CD4-positive, alpha-beta memory T cell (primary cell): Measurements from ENCODE around the gene RABGGTA. TPM values are rescaled to one million over a fixed set of nuclear protein-coding genes. Genes with fewer than 3 reads are reported as not detected.

Source experiments
- CTCF ChIA-PET: fragments of 350-600 bp; sonication (Branson Sonifier 250); formaldehyde crosslinking; loops from one replicate; lab custom pipeline; 2021; ENCODE audit warnings: inconsistent platforms; ENCODE audit not compliant: partially characterized antibody; lab: Charles Lee
- POLR2A ChIA-PET: fragments of 350-600 bp; sonication (Branson Sonifier 250); formaldehyde crosslinking; loops from one replicate; lab custom pipeline; 2021; ENCODE audit not compliant: partially characterized antibody; lab: Charles Lee
- DNase-seq, 5 donors: peaks; one replicate each; pipeline versions ENCODE4 v3.0.0 to v3.0.0-alpha.2; 2020 to 2022; ENCODE audit warnings: mixed read lengths in 1 of 5
- H3K27ac ChIP-seq: one replicate; pipeline ENCODE4 v1.7.0; 2013; ENCODE audit warnings: low read depth, low read length
- H3K27me3 ChIP-seq: 2 replicates; pipeline ENCODE4 v1.7.0; 2013; ENCODE audit warnings: mild to moderate bottlenecking, low read length, moderate library complexity; ENCODE audit not compliant: insufficient read depth
- H3K36me3 ChIP-seq: 2 replicates; pipeline ENCODE4 v1.7.0; 2013; ENCODE audit warnings: mild to moderate bottlenecking, low read length, moderate library complexity; ENCODE audit not compliant: insufficient read depth
- H3K4me1 ChIP-seq: 2 replicates; pipeline ENCODE4 v1.7.0; 2013; ENCODE audit warnings: mild to moderate bottlenecking, low read length, moderate library complexity; ENCODE audit not compliant: insufficient read depth
- H3K4me3 ChIP-seq, 2 donors: one replicate each; pipeline ENCODE4 v1.7.0; 2013; ENCODE audit warnings: low read length in 2 of 2, mild to moderate bottlenecking in 1 of 2
- H3K9me3 ChIP-seq, 2 donors: one replicate each; pipeline ENCODE4 v1.7.0; 2013; ENCODE audit warnings: low read length in 2 of 2, control low read depth in 1 of 2; ENCODE audit not compliant: control insufficient read depth in 1 of 2
- H3K27ac Mint-ChIP-seq, 7 donors: one replicate each; pipeline ENCODE4 v1.8.0; 2020 to 2021; ENCODE audit warnings: mixed read lengths in 7 of 7, mild to moderate bottlenecking in 6 of 7, inconsistent platforms in 3 of 7, moderate library complexity in 3 of 7
- H3K27me3 Mint-ChIP-seq, 2 donors: one replicate each; pipeline ENCODE4 v1.8.0; 2020 to 2021; ENCODE audit warnings: mixed read lengths in 2 of 2
- H3K36me3 Mint-ChIP-seq, 2 donors: one replicate each; pipeline ENCODE4 v1.8.0; 2020 to 2021; ENCODE audit warnings: mixed read lengths in 2 of 2, inconsistent platforms in 1 of 2, mild to moderate bottlenecking in 1 of 2
- H3K4me1 Mint-ChIP-seq, 4 donors: one replicate each; pipeline ENCODE4 v1.8.0; 2020 to 2021; ENCODE audit warnings: mixed read lengths in 4 of 4, mild to moderate bottlenecking in 1 of 4
- H3K4me3 Mint-ChIP-seq, 8 donors: one replicate each; pipeline ENCODE4 v1.8.0; 2020 to 2021; ENCODE audit warnings: mixed read lengths in 8 of 8, mild to moderate bottlenecking in 7 of 8, moderate library complexity in 6 of 8, inconsistent platforms in 3 of 8
- H3K9me3 Mint-ChIP-seq, 8 donors: one replicate each; pipeline ENCODE4 v1.8.0; 2020 to 2021; ENCODE audit warnings: mixed read lengths in 8 of 8, mild to moderate bottlenecking in 5 of 8, inconsistent platforms in 3 of 8, moderate library complexity in 1 of 8
- intact Hi-C: fragments of 100-400 bp; cut with micrococcal nuclease; formaldehyde crosslinking; loops from one replicate; pipeline ENCODE4 v1.15.1; 2023
- polyA plus RNA-seq, 2 donors: library from polyadenylated mRNA; unstranded; fragments of 300-500 nt; fragmentation: Illumina TruSeq; gene quantifications; one replicate each; pipeline ENCODE4 v1.2.3, GENCODE V29; 2021
- total RNA-seq, 2 experiments: library from RNA; stranded (reverse); gene quantifications; one replicate each; pipeline ENCODE4 v1.2.3, GENCODE V29; 2021

Gene RABGGTA
- total and polyA plus RNA-seq, 4 experiments from 2014 or later, result 22.9 to 62.5 (median 44.0) TPM

DNA sequence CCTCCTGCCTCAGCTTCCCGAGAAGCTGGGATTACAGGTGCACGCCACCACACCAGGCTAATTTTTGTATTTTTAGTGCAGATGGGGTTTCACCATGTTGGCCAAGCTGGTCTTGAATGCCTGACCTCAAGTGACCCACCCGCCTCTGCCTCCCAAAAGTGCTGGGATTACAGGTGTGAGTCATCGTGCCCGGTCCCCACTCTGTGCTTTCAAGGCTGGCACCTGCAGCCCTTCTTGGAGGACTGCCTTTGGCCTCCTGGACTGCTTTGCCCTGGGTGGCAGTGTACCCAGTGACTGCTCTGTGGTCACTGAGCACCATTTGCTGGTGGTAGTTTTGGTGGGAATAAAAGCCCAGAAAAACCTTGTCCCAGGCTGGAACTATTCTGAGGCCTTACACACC lies 15.6 kb upstream of the RABGGTA start:
- Mint-ChIP-seq H3K4me1 (peaks cover 0 to 20% (median 6%) of the 10 kb centered on the region in 4 donors), H3K9me3 (no peaks in the 10 kb centered on the region), H3K4me3 (peak overlapping the region in 1 of 8 donors; percentile 37), H3K27ac (no peak overlapping the region), H3K36me3 (peaks cover 21 to 25% of the 10 kb centered on the region in 2 donors), H3K27me3 (no peaks in the 10 kb centered on the region)
- H3K4me1 ChIP-seq, result peaks cover 12% of the 10 kb centered on the region
- H3K36me3 ChIP-seq, result peaks cover 18% of the 10 kb centered on the region
- no peak overlapping the region for H3K4me3 ChIP-seq
- intact Hi-C loops, result no loop called here
- H3K9me3 ChIP-seq, result no peaks in the 10 kb centered on the region
- POLR2A ChIA-PET, result no interaction called here
- H3K27me3 ChIP-seq, result no peaks in the 10 kb centered on the region
- no peak for DNase-seq
- no peak overlapping the region for H3K27ac ChIP-seq
- CTCF ChIA-PET, result no interaction called here

DNA sequence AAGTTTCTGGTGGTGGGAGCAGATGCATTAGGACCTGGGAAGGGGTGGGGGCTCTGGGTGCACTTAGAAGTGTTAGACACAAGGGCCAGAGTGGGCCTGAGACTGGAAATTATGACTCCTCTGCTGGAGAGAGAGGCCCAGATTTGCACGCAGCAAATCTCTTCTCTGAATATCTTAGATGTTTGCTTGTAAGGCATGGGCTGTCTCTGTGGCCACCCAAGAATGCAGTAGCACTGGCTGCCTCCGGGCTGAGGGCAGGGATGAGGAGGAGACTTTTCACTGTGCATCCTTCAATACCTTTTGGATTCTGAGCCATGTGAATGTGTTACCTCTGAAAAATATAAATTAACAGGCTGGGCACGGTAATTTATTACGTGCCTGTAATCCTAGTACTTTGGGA lies 14.0 kb upstream of the RABGGTA start:
- POLR2A ChIA-PET, result interaction anchor here (0.7 to 0.8 kb wide), 2 partner anchors 23 to 69 kb away, joined by 3 read pairs; no protein-coding TSS in a partner anchor
- CTCF ChIA-PET, result interaction anchor here (2.1 kb wide), 1 partner anchor 43 kb away, joined by 4 read pairs; the partner anchor contains the start of gene TINF2

DNA sequence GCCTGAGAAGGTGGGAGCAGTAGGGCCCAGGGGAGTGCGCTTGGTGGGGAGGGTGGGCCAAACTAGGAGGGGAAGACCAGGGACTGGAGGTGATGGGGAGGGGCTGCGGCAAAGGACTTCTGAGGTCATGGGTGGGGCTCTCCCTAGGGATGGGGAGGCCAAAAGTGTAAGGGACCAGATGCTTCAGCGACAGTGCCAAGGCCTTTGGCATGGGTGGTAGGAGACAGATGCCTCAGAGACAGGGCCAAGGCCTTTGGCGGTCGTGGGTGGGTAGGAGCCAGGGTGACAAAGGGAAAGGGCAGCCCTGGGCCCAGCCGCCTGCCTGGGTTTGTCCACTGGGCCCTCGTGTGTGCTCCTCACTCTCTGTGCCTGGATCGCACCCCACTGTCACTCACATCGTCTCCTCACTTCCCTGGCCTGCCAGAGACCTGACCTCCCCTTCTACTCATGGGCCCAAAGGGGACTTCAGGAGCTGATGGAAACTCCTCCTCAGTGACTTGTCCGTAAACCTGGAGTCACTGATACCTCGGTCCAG lies 13.2 kb upstream of the RABGGTA start:
- Mint-ChIP-seq H3K36me3 (peaks cover 0 to 2% of the 10 kb centered on the region in 2 donors), H3K27ac (peak overlapping the region in 1 of 7 donors; percentile 15), H3K4me1 (peaks cover 3 to 22% (median 10%) of the 10 kb centered on the region in 4 donors), H3K4me3 (no peak overlapping the region), H3K27me3 (no peaks in the 10 kb centered on the region), H3K9me3 (no peaks in the 10 kb centered on the region)
- intact Hi-C loops, result no loop called here
- ChIA-PET CTCF (interaction anchor here (1.5 to 2.1 kb wide), 2 partner anchors 15 to 42 kb away, joined by 3 to 4 read pairs; partner anchors contain the start of gene TINF2), POLR2A (interaction anchor here (0.8 kb wide), 1 partner anchor 24 kb away, joined by 3 read pairs; no protein-coding TSS in a partner anchor)
- H3K27ac ChIP-seq, result no peak overlapping the region
- DNase-seq, result no peak
- no peaks in the 10 kb centered on the region for H3K36me3 ChIP-seq
- no peaks in the 10 kb centered on the region for H3K9me3 ChIP-seq
- H3K4me1 ChIP-seq, result peaks cover 11% of the 10 kb centered on the region
- H3K4me3 ChIP-seq, result no peak overlapping the region
- no peaks in the 10 kb centered on the region for H3K27me3 ChIP-seq

More for the DNA sequence above, 14.0 kb upstream of the RABGGTA start:
- no peak for DNase-seq
- no peaks in the 10 kb centered on the region for H3K9me3 ChIP-seq
- Mint-ChIP-seq H3K27ac (peak overlapping the region in 3 of 7 donors; percentile 23 to 48 (median 29)), H3K9me3 (no peaks in the 10 kb centered on the region), H3K4me3 (no peak overlapping the region), H3K4me1 (peaks cover 2 to 19% (median 8%) of the 10 kb centered on the region in 4 donors), H3K36me3 (peaks cover 6 to 10% of the 10 kb centered on the region in 2 donors), H3K27me3 (no peaks in the 10 kb centered on the region)
- intact Hi-C loops, result no loop called here
- no peaks in the 10 kb centered on the region for H3K27me3 ChIP-seq
- no peak overlapping the region for H3K27ac ChIP-seq
- H3K4me3 ChIP-seq, result no peak overlapping the region
- H3K4me1 ChIP-seq, result peaks cover 11% of the 10 kb centered on the region
- H3K36me3 ChIP-seq, result peaks cover 4% of the 10 kb centered on the region

DNA sequence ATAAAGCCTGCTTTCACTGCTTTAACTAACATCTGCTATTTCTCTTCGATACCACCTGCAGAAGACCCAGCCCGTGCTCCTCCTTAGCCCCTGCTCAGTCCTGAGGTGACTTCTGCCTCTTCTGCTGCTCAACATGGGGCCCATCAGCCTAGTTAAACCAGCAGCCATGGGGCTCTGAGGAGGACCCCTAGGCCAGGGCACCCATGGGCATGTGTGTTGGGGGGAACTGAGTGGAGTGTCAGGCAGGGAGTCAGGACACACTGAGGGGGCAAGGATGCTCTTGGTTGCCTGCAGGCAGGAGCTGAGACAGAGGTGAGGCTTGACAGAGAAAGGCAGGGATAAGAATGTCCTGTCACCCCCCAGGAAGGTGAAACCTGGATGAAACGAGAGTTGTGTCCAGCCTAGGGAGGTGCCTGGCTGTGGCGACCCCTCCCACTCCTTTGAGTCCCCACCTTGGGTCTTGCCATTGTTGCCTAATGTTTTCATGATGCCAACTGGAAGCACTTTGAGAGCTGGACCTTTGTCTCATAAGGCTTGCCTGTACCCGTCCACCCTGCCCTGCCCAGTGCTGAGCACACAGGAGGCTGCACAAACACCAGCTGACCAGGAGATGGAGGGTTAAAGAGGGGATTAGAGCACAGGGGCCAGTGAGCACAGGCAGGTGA lies 12.5 kb upstream of the RABGGTA start:
- Mint-ChIP-seq H3K27me3 (no peaks in the 10 kb centered on the region), H3K36me3 (peaks cover 0 to 2% of the 10 kb centered on the region in 2 donors), H3K4me3 (no peak overlapping the region), H3K27ac (peak overlapping the region in 3 of 7 donors; percentile 11 to 48 (median 39)), H3K4me1 (peaks cover 10 to 24% (median 14%) of the 10 kb centered on the region in 4 donors), H3K9me3 (no peaks in the 10 kb centered on the region)
- H3K27ac ChIP-seq, result no peak overlapping the region
- peaks cover 15% of the 10 kb centered on the region for H3K4me1 ChIP-seq
- no peaks in the 10 kb centered on the region for H3K36me3 ChIP-seq
- DNase-seq, result no peak
- ChIA-PET POLR2A (no interaction called here), CTCF (interaction anchor here (1.1 to 1.7 kb wide), 7 partner anchors 9 to 68 kb away, joined by 3 to 10 read pairs (median 4); partner anchors contain the start of genes CIDEB, MDP1 and RABGGTA)
- no peaks in the 10 kb centered on the region for H3K27me3 ChIP-seq
- H3K9me3 ChIP-seq, result no peaks in the 10 kb centered on the region
- intact Hi-C loops, result no loop called here
- H3K4me3 ChIP-seq, result no peak overlapping the region

DNA sequence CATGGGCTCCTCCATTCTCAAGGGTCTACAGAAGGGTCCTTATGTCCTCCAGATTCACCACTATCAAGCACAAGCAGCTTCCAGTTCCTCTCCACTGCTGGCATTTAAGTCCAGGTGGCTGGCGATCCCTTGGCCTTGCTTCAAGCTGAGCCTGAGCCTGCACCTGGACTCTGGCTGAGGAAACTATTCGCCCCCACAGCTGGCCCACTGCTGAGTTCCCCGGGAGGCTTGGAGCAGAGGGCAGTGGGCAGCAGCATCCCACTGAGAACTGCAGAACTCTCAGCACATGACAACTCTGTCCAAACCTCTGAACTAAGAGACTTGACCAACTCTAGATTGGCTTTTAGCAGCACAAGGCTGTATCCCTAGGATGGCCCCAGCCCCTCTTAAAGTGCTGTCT lies 11.3 kb upstream of the RABGGTA start:
- Mint-ChIP-seq H3K27ac (peak overlapping the region in 1 of 7 donors; percentile 68), H3K4me3 (no peak overlapping the region), H3K27me3 (no peaks in the 10 kb centered on the region), H3K4me1 (peaks cover 17 to 36% (median 22%) of the 10 kb centered on the region in 4 donors), H3K9me3 (no peaks in the 10 kb centered on the region), H3K36me3 (no peaks in the 10 kb centered on the region)
- Histone ChIP-seq H3K9me3 (no peaks in the 10 kb centered on the region), H3K27me3 (no peaks in the 10 kb centered on the region), H3K4me3 (no peak overlapping the region), H3K36me3 (no peaks in the 10 kb centered on the region), H3K4me1 (peaks cover 22% of the 10 kb centered on the region), H3K27ac (no peak overlapping the region)
- CTCF ChIA-PET, result interaction anchor here (1.1 to 1.7 kb wide), 7 partner anchors 10 to 67 kb away, joined by 3 to 10 read pairs (median 4); partner anchors contain the start of genes CIDEB, MDP1 and TINF2
- intact Hi-C loops, result no loop called here
- DNase-seq, result no peak
- POLR2A ChIA-PET, result interaction anchor here (0.6 to 0.8 kb wide), 2 partner anchors 11 to 41 kb away, joined by 3 to 4 read pairs; partner anchors contain the start of gene TINF2

DNA sequence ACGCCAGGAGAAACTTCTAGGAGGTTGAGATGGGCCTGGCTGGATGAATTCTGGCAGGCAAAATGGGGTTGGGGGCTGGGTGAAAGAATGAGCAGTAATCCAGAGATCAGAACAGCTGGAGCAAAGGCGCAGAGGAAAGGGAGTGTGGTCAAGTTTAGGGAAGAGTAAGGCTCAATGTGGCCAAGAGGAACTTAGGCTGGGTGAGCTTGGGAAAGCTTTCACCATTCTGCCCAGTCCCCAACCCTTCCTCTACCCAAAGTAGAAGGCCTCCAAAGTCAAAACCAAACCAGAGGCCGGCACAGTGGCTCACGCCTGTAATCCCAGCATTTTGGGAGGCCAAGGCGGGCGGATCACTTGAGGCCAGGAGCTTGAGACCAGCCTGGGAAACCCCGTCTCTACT lies 10.2 kb upstream of the RABGGTA start:
- Histone ChIP-seq H3K4me3 (no peak overlapping the region), H3K27me3 (no peaks in the 10 kb centered on the region), H3K36me3 (no peaks in the 10 kb centered on the region), H3K27ac (no peak overlapping the region), H3K4me1 (peaks cover 22% of the 10 kb centered on the region), H3K9me3 (no peaks in the 10 kb centered on the region)
- POLR2A ChIA-PET, result interaction anchor here (1.1 kb wide), 1 partner anchor 18 kb away, joined by 3 read pairs; the partner anchor contains the start of gene NOP9
- Mint-ChIP-seq H3K4me3 (no peak overlapping the region), H3K36me3 (no peaks in the 10 kb centered on the region), H3K27ac (peak overlapping the region in 5 of 7 donors; percentile 19 to 86 (median 55)), H3K4me1 (peaks cover 21 to 43% (median 28%) of the 10 kb centered on the region in 4 donors), H3K9me3 (no peaks in the 10 kb centered on the region), H3K27me3 (no peaks in the 10 kb centered on the region)
- no peak for DNase-seq
- CTCF ChIA-PET, result interaction anchor here (1.1 to 3.1 kb wide), 5 partner anchors 10 to 52 kb away, joined by 3 to 17 read pairs (median 4); partner anchors contain the start of genes RABGGTA and TINF2
- intact Hi-C loops, result no loop called here
